Upper lobe of right lung (tissue), 1 donor: ENCODE measurements around the gene PDE9A. TPM values are rescaled to one million over a fixed set of nuclear protein-coding genes. Genes with fewer than 3 reads are reported as not detected.
"Not testable (repeated sequence)": the region's sequence is repeated elsewhere in the genome, so short reads cannot be mapped to it uniquely, and the experiment has no call there.

ENCODE experiments used
- ATAC-seq: fragments of 200-7000 bp; cut with Tn5 transposase; one replicate; pipeline ENCODE4 v1.9.1; 2020; ENCODE audit warnings: mild to moderate bottlenecking, moderate library complexity
- DNase-seq: peaks from one replicate; pipeline ENCODE4 v3.0.0-alpha.2; 2020
- H3K27ac ChIP-seq: fragments of 200-600 bp; one replicate; pipeline ENCODE4 v1.8.0; 2022
- H3K27me3 ChIP-seq: fragments of 200-600 bp; one replicate; pipeline ENCODE4 v1.8.0; 2022; ENCODE audit warnings: mild to moderate bottlenecking
- H3K36me3 ChIP-seq: fragments of 200-600 bp; one replicate; pipeline ENCODE4 v1.8.0; 2022
- H3K4me1 ChIP-seq: fragments of 200-600 bp; one replicate; pipeline ENCODE4 v1.8.0; 2022
- H3K4me3 ChIP-seq: fragments of 200-600 bp; one replicate; pipeline ENCODE4 v1.8.0; 2022; ENCODE audit warnings: mild to moderate bottlenecking
- H3K9me3 ChIP-seq: fragments of 200-600 bp; one replicate; pipeline ENCODE4 v1.8.0; 2022
- intact Hi-C: fragments of 100-400 bp; cut with DNase I; formaldehyde crosslinking; loops from one replicate; pipeline ENCODE4 v1.11.0; 2022
- total RNA-seq: library from RNA; stranded (reverse); fragmentation: NEBNext Ultra II Directional; extraction: Animal tissue kit (Norgen Biotek cat#: 25700); gene quantifications from one replicate; pipeline ENCODE4 v1.2.1, GENCODE V29; 2021
- TF ChIP-seq, protein P1 (sequence below): fragments of 200-600 bp; IDR thresholded peaks from one replicate; pipeline ENCODE4 v1.8.0; 2022; ENCODE audit warnings: antibody characterized with exemption
- donor health status: DM: no; HTN: yes; CAD: no; lungs with severe emphysema.

PDE9A gene
- total RNA-seq, 1 donor from 2014 or later: 15.3 TPM

- DNase-seq (no peak), ATAC-seq (no peak)
- Histone ChIP-seq H3K27me3 (no peaks in the 10 kb centered on the region), H3K36me3 (no peaks in the 10 kb centered on the region), H3K27ac (no peak overlapping the region), H3K9me3 (no peaks in the 10 kb centered on the region), H3K4me1 (no peaks in the 10 kb centered on the region), H3K4me3 (no peak overlapping the region)
- TF ChIP-seq, protein P1, sequence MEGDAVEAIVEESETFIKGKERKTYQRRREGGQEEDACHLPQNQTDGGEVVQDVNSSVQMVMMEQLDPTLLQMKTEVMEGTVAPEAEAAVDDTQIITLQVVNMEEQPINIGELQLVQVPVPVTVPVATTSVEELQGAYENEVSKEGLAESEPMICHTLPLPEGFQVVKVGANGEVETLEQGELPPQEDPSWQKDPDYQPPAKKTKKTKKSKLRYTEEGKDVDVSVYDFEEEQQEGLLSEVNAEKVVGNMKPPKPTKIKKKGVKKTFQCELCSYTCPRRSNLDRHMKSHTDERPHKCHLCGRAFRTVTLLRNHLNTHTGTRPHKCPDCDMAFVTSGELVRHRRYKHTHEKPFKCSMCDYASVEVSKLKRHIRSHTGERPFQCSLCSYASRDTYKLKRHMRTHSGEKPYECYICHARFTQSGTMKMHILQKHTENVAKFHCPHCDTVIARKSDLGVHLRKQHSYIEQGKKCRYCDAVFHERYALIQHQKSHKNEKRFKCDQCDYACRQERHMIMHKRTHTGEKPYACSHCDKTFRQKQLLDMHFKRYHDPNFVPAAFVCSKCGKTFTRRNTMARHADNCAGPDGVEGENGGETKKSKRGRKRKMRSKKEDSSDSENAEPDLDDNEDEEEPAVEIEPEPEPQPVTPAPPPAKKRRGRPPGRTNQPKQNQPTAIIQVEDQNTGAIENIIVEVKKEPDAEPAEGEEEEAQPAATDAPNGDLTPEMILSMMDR: no peak
- intact Hi-C loops: loop anchor here (10.0 kb wide), 1 partner anchor 157 kb away; the partner anchor contains the start of gene PDE9A
These were observed 158.5 kb downstream of the PDE9A start for GRCh38 chr21:42811960-42812359.

GRCh38 chr21:42812528-42813241, 159.3 kb downstream of the PDE9A start:
- H3K4me3 ChIP-seq, H3K27me3 ChIP-seq, H3K4me1 ChIP-seq, H3K36me3 ChIP-seq, ATAC-seq, DNase-seq, H3K27ac ChIP-seq, H3K9me3 ChIP-seq: not testable (repeated sequence)
- intact Hi-C loops: loop anchor here (10.0 kb wide), 1 partner anchor 158 kb away; the partner anchor contains the start of gene PDE9A

- intact Hi-C loops: loop anchor here (5.0 to 10.0 kb wide), 2 partner anchors 160 to 223 kb away; partner anchors contain the start of gene PDE9A
- no peaks in the 10 kb centered on the region for H3K9me3 ChIP-seq
- H3K27ac ChIP-seq: no peak overlapping the region
- no peak overlapping the region for H3K4me3 ChIP-seq
- ATAC-seq (no peak), DNase-seq (no peak)
- no peaks in the 10 kb centered on the region for H3K27me3 ChIP-seq
- no peaks in the 10 kb centered on the region for H3K36me3 ChIP-seq
- TF ChIP-seq, protein P1: no peak
- H3K4me1 ChIP-seq: no peaks in the 10 kb centered on the region
These were observed 161.8 kb downstream of the PDE9A start for GRCh38 chr21:42815217-42815616.

GRCh38 chr21:42818328-42818749, 164.9 kb downstream of the PDE9A start:
- TF ChIP-seq, protein P1: peak; percentile 85
- ATAC-seq (peak; percentile 94), DNase-seq (peak; percentile 81)
- Histone ChIP-seq H3K27ac (no peak overlapping the region), H3K9me3 (no peaks in the 10 kb centered on the region), H3K4me3 (no peak overlapping the region), H3K27me3 (no peaks in the 10 kb centered on the region), H3K4me1 (no peaks in the 10 kb centered on the region), H3K36me3 (no peaks in the 10 kb centered on the region)
- intact Hi-C loops: loop anchor here (5.0 to 10.0 kb wide), 2 partner anchors 164 to 226 kb away; partner anchors contain the start of gene PDE9A

GRCh38 chr21:42819861-42820615, 166.6 kb downstream of the PDE9A start:
- no peak for DNase-seq
- intact Hi-C loops: loop anchor here (5.0 to 10.0 kb wide), 2 partner anchors 165 to 228 kb away; partner anchors contain the start of gene PDE9A

More at GRCh38 chr21:42819861-42820615, 166.6 kb downstream of the PDE9A start:
- Histone ChIP-seq H3K4me1 (no peaks in the 10 kb centered on the region), H3K36me3 (no peaks in the 10 kb centered on the region), H3K4me3 (no peak overlapping the region), H3K9me3 (no peaks in the 10 kb centered on the region), H3K27me3 (no peaks in the 10 kb centered on the region), H3K27ac (no peak overlapping the region)
- ATAC-seq: peak; percentile 38
- TF ChIP-seq, protein P1: no peak
